Astrocyte of the spinal cord (primary cell): ENCODE measurements around the gene AGAP1.

Experiments
- DNase-seq: peaks from one replicate; pipeline ENCODE4 v3.0.0; 2011; ENCODE audit warnings: low read depth, low spot score
- H3K4me3 ChIP-seq: 2 replicates; pipeline ENCODE4 v1.5.1; 2011; ENCODE audit warnings: low read depth, mild to moderate bottlenecking, low read length, moderate library complexity
- CTCF ChIP-seq: IDR thresholded peaks from 2 replicates; pipeline ENCODE4 v1.5.1; 2012; ENCODE audit warnings: low read depth, mild to moderate bottlenecking, low read length, inconsistent platforms
- in situ Hi-C: cut with HindIII; loops from 2 replicates; pipeline ENCODE4 v1.10.0; 2017; ENCODE audit warnings: low sequenced_read_pairs

AGAP1 gene

GRCh38 chr2:236093134-236093533, 599.3 kb downstream of the AGAP1 start:
- peak; percentile 7 for TF ChIP-seq CTCF
- in situ Hi-C loops, result no loop called here
- H3K4me3 ChIP-seq, result no peak overlapping the region
- DNase-seq, result no peak

GRCh38 chr2:236095504-236095903, 601.7 kb downstream of the AGAP1 start:
- no peak for TF ChIP-seq CTCF
- in situ Hi-C loops, result no loop called here

GRCh38 chr2:236101311-236101950, 607.6 kb downstream of the AGAP1 start:
- no peak for DNase-seq
- TF ChIP-seq CTCF, result no peak
- in situ Hi-C loops, result no loop called here
- H3K4me3 ChIP-seq, result no peak overlapping the region

More at GRCh38 chr2:236095504-236095903, 601.7 kb downstream of the AGAP1 start:
- H3K4me3 ChIP-seq, result no peak overlapping the region
- no peak for DNase-seq

GRCh38 chr2:236102971-236103370, 609.1 kb downstream of the AGAP1 start:
- no peak overlapping the region for H3K4me3 ChIP-seq
- no peak for TF ChIP-seq CTCF
- DNase-seq, result no peak
- in situ Hi-C loops, result no loop called here

GRCh38 chr2:236103981-236104380, 610.1 kb downstream of the AGAP1 start:
- in situ Hi-C loops, result no loop called here
- TF ChIP-seq CTCF, result no peak
- DNase-seq, result no peak
- no peak overlapping the region for H3K4me3 ChIP-seq

GRCh38 chr2:236105955-236106607, 612.2 kb downstream of the AGAP1 start:
- no peak for DNase-seq
- no peak overlapping the region for H3K4me3 ChIP-seq
- TF ChIP-seq CTCF, result no peak
- in situ Hi-C loops, result no loop called here
